ENCODE data around the gene GAB4.
A peak's percentile ranks its signal among the peaks of the same experiment; 100 is the strongest.
"Not testable (repeated sequence)": the region's sequence is repeated elsewhere in the genome, so short reads cannot be mapped to it uniquely, and the experiment has no call there.

Gene GAB4

DNA sequence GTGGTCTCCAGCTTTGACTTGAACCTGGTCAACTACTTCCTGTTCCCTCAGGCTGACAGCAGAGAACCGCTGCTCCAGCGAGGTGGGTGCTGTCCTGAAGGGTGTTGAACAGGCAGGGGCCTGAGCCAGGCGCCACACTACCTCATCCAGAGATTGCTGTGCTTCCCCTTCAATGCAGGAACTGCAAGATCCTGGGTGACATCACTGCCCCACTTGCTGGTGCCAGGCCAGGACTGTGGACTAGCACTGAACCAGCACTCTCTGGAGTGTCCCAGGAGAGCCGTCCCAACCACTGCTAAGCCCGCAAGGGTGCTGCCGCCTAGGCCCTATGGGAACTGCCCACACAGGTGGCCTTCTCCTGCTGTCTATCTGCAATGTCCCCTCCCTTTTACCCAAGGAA, 51.7 kb downstream of the GAB4 start:
- DNase-seq: no peak

DNA sequence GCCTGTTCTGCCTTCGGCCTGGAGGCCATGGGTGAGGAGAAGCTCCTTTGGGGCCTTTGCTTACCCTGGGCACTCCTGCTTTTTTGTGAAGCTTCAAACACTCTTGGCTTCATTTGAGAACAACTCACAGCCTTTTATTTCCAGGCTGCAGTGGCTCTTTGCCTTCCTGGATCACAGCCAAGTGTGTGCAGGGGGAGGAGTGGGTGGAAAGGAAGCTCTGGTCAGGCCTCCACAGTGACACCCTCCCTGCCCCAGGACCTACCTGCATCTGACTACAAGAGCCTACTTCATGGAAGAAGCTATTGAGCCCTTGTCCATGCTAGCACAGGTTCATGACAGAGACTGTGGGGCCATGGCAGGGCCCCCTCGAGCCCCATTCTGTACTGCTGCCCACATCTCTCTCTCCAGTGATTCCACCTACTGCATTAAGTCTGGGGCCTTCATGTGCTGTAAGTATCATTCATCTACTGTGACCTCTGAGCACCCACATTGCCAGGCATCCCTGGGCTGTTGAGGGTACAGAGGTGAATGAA, 52.3 kb downstream of the GAB4 start:
- peak; percentile 11 for DNase-seq

DNA sequence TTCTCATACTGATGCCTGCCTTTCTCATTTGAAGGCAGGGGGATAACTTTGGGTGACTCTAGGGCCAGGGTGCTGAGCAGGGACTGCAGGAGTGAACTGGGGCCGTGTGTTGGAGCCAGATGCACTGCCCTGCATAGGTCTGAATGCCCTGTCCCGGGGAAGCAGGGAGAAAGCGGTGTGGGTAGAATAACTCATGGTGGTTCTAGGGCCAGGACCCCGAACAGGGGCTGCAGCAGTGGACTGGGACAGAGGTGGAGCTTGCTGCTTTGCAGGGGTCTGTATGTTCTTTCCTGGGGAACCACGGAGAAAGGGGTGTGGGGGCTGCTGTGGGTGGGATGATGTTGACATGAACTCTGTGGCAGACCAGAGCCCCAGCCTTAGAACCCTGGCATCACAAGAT, 52.9 kb downstream of the GAB4 start:
- DNase-seq: no peak

DNA sequence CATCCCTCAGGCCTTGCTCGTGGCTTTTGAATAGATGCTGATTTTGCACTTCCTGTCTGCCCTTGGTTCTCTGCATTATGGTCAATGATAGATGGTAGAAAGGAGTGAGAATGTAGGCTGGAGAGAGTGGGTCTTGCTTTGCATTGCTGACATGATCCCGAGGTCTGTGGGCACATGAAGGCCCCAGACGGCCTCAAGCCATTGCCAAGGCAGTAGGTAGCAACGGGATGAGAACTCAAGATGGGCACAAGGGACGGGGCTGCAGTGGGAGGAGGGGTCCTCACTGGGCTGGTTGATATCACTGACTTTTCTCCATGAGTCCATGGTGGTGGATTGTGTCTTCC, 54.0 kb downstream of the GAB4 start:
- no peak for DNase-seq

DNA sequence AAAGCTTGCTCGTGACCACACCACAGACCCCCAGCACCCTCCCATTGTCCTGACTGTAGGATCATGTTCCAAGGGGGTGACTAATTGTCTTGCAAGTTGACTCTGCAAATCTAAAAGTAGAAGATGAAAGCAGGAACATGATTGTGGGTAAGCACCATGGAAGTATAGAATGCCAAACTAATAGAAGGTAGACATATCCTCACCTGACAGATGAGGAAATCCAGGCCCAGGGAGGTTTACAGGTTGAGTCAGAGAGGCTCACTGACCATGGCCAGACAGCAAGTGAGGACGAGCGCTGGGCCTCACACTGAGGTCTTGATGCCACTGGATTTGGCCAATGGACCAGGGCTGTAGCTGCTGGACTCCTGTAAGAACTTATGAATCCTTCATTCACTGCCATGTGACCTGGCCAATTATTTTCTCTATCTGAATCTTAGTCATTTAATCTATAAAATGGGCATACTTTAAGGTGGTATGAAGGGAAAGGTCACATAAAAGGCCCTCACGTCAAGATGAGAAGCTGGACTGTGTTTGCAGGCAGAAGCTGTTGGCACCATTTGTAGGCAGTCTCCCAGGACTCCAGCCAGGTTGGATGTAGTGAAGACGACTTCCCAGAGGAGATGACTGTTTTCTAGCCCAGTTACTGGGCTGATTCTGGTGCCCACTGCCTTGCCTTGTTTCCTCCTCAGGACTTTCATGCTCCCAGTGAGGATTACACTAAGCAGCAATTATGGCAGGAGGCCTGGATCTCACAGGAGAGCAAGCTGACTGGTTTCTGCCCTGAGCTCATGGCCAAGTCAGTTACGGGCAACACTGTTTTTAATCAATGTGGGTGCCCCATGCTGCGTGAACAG, 54.6 kb downstream of the GAB4 start:
- DNase-seq: no peak

DNA sequence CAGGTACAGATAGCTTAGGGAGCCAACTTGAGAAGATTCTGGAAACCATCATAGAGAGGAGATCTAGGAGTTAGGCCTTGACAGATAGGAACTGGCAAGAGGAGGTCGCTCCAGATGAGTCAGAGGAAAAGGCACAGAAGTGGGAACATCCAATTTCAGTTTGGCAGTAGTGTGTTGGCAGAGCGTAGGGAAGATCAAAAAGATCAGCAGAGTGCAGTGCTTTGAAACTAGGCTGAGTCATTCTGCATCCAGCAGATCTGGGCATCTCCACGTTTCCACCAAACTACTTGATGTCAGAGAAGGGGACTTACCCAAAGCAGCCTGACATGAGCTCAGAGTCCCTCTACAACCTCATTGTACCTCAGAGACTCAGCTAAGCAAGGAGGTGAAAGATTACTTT, 58.5 kb downstream of the GAB4 start:
- DNase-seq: no peak

DNA sequence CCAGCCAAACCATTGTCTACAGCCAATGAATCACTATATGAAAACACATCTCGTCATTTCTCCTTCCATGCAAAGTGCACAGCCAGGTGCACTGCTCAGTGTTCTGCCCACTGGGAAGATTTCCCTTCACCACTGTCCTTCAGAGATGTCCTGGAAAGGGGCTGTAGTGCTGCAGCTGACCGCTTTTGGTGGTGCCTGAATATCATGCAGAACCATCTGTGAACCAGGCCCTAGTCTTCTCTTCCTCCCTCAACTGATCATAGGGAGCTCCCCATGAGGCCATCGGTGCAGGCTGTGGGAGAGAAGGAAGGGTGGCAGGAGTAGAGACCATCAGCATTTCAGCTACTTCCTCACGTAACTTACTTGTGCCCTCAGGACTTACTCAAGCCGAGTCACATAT, 70.2 kb downstream of the GAB4 start:
- DNase-seq: no peak

DNA sequence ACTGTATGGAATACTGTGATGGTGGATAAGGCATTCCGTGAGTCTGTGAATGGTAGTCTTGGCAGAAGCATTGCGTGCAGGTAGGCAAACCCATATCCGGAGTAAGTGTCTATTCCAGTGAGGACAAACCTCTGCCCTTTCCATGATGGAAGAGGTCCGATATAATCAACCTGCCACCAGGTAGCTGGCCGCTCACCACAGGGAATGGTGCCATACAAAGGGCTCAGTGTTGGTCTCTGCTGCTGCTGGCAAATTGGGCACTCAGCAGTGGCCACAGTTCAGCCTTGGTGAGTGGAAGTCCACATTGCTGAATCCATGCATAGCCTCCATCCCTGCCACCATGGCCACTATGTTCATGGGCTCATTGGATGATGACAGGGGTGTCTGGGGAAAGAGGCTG, 70.8 kb downstream of the GAB4 start:
- not testable (repeated sequence) for DNase-seq

DNA sequence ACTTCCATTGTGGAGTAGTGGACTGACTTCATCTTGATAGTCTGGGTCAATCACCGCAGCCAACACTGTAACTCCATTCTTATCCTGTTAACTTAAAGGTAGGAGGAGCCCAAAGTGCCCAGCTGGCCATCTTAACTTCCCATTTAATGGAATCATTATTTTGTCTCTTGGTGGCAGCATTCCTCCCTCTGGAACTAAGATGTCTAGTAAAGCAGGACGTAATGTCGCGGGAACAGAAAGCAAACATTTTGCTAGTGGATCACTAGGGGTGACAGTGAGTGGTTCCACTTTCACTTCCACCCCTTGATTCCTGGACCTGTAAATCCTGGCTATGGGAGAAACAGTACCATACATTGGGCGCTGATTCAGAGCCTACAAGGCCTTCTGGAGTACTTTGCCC, 71.4 kb downstream of the GAB4 start:
- DNase-seq: no peak

DNA sequence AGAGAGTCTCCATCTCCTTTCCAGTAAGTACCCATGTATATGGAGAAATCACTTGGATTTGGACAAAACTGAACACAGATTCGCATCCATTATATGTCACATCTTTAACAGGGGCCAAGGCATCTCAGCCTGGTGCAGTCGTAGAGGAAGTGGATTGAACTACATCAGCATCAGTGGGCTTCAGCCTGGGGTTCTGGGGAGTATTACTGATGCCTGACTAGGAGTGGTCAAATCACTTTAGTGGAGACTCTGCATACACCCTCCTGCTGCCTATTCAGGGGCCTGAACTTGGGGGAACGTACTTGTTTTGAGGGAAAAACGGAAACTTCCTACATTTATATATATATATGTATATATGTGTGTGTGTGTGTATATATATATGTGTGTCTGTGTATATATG, 72.8 kb downstream of the GAB4 start:
- no peak for DNase-seq

DNA sequence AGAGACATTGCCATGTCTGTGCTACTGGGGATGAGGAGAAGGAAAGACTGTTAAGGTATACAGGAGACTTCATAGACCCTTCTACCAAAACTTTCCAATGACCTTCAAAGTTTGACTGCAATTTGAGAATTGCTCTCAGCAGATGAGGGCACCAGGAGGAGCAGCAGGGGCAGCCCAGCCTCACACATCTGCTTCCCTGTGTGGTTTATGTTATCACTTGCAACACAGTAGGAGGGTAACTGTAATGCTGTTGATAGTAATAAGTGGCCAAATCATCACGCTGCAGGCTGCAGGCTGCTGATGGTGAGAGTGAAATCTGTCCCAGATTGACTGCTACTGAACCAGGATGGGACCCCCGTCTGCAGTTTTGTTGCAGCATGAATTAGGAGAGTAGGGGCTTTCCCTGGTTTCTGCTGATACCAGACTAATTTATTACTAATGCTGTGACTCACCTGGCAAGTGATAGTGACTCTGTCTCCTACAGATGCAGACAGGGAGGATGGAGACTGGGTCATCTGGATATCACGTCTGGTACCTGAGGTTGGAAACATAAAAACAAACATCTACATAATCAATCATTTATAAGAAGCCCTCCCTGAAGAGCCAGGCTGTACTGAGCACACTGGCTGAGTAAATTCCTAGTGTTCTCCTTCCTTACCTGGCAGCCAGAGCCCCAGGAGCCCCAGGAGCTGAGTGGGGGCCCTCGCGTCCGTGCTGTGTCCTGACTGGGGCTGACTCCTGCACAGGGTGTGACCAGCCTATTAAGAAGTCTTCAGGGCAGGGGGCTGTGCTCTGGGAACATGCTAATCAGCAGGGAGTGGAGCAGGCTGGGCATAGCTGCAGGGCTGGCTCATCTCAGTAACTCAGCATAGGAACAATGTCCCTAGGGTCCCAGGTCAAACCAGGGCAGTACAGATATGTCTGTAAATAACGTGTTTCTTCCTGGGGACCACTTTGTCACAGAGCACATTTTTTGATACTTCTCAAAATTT, 74.4 kb downstream of the GAB4 start:
- DNase-seq: no peak

DNA sequence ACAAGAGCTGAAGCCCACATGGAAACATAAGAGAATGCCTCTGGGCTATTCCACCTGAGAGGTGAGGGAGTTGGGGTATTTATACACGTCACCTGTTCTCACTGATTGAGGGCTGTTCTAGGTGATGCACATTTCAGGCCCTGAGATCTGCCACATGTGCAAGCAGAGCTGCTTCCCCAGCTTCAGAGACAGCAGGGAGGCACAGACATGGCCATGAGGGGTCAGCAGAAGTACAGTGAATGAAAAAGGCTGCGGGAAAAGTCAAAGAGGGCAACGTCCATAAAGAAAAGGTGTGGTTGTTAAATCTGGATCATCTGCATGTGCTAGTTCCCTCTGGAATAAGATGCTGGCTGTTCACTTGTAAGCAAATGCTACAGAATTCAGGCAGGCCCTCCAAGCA, 75.4 kb downstream of the GAB4 start:
- no peak for DNase-seq

DNA sequence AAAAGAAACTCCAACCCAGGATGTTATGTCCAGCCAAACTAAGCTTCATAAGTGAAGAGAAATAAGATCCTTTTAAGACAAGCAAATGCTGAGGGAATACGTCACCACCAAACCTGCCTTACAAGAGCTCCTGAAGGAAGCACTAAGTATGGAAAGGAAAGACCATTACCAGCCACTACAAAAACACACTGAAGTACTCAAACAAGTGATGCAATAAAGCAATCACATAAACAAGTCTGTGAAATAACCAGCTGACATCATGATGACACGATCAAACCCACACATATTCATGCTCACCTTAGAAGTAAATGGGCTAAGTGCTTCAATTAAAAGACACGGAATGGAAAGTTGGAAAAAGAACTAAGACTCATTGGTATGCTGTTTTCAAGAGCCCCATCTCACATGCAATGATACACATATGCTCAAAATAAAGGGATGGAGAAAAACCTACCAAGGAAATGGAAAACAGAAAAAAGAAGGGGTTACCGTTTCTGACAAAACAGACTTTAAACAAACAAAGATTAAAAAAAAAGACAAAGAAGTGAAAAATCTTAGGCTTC, 82.5 kb downstream of the GAB4 start:
- DNase-seq: no peak

DNA sequence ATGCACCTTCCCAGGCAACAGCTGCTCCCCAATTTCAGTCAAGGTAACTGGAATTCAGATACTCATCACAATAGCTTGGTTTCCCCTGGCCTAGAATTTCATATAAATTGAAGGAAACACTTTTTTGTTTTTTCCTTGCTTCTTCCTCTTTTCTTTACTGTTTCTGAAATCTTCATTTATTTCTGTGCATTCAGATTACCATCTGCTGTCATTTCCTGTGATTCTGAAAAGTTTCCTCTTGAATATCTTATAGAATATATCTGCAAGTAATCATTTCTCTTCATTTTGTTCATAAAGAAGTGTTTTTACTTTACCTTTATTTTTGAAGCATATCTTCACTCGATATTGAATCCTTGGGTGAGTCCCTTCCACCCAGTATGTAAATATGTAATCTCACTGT, 85.3 kb downstream of the GAB4 start:
- DNase-seq: no peak

DNA sequence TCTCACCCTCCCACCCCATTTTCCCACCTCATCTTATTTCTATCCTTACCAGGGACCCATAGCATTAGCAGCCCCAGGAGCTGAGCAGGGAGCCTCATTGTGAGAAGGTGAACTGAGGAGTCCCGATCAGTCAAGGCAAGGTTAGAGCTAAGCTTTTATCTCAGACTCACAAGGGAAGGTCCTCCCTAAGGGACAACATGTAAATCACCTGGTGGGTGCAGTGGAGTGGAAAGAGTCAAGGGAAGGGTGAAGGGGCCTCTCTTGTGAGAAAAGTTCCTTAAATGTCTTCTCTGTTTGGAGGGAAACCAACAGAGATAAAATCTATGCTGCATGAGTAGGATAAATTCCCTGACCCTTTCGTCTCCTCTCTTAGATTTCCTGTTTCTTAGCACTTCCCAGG, 85.9 kb downstream of the GAB4 start:
- no peak for DNase-seq

DNA sequence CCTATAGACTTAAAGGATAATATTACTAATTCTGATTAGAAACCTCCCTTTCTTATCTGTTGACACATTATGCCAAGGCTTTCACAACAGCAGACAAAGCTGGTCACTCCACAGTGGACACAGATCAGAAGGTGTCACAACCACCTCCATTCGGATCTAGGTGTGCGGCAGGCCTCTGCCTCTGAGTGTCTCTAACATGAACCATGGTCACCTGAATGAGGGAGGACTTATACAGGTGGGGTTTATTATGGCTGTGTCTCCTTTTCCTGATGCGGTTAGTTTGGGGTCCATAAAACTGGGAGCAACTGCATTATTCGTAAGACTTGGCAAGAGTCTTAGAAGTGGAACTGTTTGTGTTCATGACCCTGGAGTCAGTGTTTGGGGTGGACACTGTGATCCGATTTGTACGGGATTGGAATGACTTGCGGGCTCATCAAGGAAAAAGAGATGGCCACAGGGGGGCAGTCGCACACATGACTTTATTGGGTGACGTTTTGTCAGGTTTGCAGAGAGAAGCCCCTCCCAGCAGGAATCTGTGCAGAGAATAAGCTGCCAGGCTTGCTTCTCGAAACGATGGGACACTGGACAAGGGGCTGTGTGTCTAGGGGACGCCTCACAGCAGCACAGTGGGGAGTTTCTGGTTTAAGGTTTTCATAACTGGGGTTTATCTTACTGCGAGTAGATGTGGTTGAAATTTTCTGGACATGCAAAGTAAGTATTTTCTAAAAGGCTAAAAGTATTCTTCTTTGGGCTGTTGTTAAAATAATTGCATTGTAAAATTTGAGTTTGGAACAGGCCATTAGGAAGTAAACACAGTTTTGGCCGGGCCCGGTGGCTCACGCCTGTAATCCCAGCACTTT, 90.6 kb downstream of the GAB4 start:
- peak; percentile 58 for DNase-seq

DNA sequence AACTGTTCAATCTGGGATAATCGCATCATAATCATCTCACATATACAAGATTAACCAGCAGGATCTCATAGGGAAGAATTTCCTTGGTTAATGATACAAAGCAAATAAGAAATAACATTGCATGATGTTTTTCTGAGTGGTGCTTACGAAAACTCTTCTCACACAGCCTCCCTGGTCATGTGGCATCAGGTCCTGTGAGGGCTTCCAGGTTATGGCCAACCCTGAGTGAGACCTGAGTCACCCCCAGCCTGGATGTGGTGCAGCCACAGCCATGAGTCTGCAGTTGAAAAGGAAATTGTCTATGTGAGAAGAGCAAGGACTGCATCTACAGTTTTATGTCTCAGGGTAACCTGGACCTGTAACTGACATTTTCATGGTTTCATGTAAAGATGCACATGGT, 92.3 kb downstream of the GAB4 start:
- DNase-seq: no peak

DNA sequence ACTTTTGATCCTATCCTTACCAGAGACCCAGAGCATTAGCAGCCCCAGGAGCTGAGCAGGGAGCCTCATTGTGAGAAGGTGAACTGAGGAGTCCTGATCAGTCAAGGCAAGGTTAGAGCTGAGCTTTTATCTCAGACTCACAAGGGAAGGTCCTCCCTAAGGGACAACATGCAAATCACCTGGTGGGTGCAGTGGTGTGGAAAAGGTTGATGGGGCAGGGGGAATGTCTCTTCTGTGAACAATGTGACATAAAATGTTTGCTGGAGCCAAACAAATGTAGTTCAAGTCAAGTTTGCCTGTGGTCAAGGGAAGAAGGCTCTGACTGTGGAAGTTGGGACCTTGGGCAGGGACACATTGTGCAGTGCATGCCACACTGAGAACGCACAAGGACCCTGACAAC, 93.1 kb downstream of the GAB4 start:
- DNase-seq: not testable (repeated sequence)

DNA sequence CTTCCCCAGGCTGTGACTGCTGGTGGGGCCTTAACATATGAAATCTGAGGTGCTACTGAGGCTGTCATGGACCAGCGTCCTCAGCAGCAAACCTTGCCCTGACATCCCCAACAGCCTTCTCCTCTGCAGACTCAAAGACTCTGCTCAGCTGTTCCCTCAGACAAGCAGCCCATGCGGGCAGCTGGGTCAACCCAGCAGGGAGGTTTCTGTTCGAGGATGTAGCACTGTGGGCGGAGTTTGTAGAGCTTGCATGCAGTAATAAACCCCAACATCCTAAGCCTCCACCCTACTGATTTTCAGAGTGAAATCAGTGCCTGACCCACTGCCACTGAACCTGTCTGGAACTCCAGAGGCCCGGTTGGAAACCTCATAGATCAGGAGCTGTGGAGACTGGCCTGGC, 94.0 kb downstream of the GAB4 start:
- DNase-seq: no peak

DNA sequence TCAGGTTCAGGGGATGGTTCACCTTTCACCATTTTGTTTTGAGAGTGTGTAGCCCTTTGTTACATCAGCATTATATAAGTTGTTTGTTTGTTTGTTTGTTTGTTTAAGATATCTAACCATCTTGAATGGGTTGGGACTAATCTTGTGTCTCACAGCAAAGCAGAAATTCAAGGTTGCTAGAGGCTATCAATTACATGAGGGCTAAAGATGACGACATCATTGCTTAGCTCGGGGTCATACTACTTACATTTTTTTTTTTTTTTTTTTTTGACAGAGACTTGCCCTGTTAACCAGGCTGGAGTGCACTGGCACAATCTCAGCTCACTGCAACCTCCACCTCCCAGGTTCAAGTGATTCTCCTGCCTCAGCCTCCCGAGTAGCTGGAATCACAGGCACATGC, 95.7 kb downstream of the GAB4 start:
- DNase-seq: no peak
